HepG2 (cell line): ENCODE data around the gene PBX1. TPM values are rescaled to one million over a fixed set of nuclear protein-coding genes. Genes with fewer than 3 reads are reported as not detected.

Experiments used
- ATAC-seq: fragments of 200-7000 bp; cut with Tn5 transposase; 3 replicates; pipeline ENCODE4 v1.9.1; 2020; ENCODE audit warnings: mild to moderate bottlenecking, moderate library complexity
- BruUV-seq: library from RNA; stranded (reverse); fragments of 400-500 nt; replicated peaks from 2 replicates; lab custom pipeline; 2021; lab: Mats Ljungman, UMichigan
- CTCF ChIA-PET: fragments of 300-600 bp; formaldehyde crosslinking; extraction: SDS; loops from one replicate; lab custom pipeline; 2021; ENCODE audit warnings: low total read pairs, inconsistent platforms, low intra/inter-chr PET ratio; lab: Yijun Ruan, JAX
- POLR2A ChIA-PET: fragments of 350-600 bp; sonication (Branson Sonifier 250); formaldehyde crosslinking; loops from one replicate; lab custom pipeline; 2020; ENCODE audit warnings: antibody characterized with exemption, inconsistent platforms; lab: Yijun Ruan, JAX
- DNase-seq: peaks from one replicate; pipeline ENCODE4 v3.0.0-alpha.2; 2015; ENCODE audit warnings: low spot score
- FAIRE-seq: peaks from 3 replicates; lab custom pipeline; 2011; peaks lifted over from hg19 to GRCh38; lab: Jason Lieb, UNC
- H2AFZ ChIP-seq: one replicate; pipeline ENCODE4 v1.6.1; 2011; ENCODE audit warnings: low read length, inconsistent platforms
- H3K27ac ChIP-seq: fragments of 300-600 bp; 3 replicates; pipeline ENCODE4 v1.8.0; 2011; ENCODE audit warnings: mixed run types, mild to moderate bottlenecking, mixed read lengths, low read length, inconsistent platforms; ENCODE audit not compliant: insufficient read depth; ENCODE audit errors: extremely low read length
- H3K27me3 ChIP-seq, 2 experiments: fragments of 200-600 bp in 1 of 2; 2 replicates in 1 of 2; 3 replicates in 1 of 2; pipeline versions ENCODE4 v1.6.0 to v1.8.0; 2011; ENCODE audit warnings: low read length in 2 of 2, mild to moderate bottlenecking in 2 of 2, moderate library complexity in 2 of 2, inconsistent platforms in 1 of 2; ENCODE audit not compliant: insufficient read depth in 2 of 2, control insufficient read depth in 1 of 2
- H3K36me3 ChIP-seq, 2 experiments: fragments of 200-600 bp in 1 of 2; replicated peaks in 1 of 2; 2 replicates in 1 of 2; 3 replicates in 1 of 2; pipeline versions ENCODE4 v1.5.1 to v1.8.0; 2011; ENCODE audit warnings: low read length in 2 of 2, inconsistent platforms in 1 of 2; ENCODE audit not compliant: insufficient read depth in 2 of 2, control insufficient read depth in 1 of 2
- H3K4me1 ChIP-seq: 2 replicates; pipeline ENCODE4 v1.5.1; 2012; ENCODE audit warnings: low read length, inconsistent platforms; ENCODE audit not compliant: insufficient read depth
- H3K4me2 ChIP-seq: 2 replicates; pipeline ENCODE4 v1.6.0; 2011; ENCODE audit warnings: low read depth, low read length, inconsistent platforms
- H3K4me3 ChIP-seq, 3 experiments: fragments of 200-600 bp in 1 of 3; sonication (generic), shearing (Covaris generic) in 1 of 3; replicated peaks in 1 of 3; 2 replicates each; pipeline ENCODE4 v1.5.1; 2011 to 2016; ENCODE audit warnings: low read length in 3 of 3, inconsistent platforms in 2 of 3, low read depth in 2 of 3, mild to moderate bottlenecking in 2 of 3, control low read depth in 1 of 3, mixed read lengths in 1 of 3; ENCODE audit not compliant: insufficient read depth in 1 of 3
- H3K79me2 ChIP-seq: one replicate; pipeline ENCODE4 v1.6.1; 2011; ENCODE audit warnings: low read length, inconsistent platforms; ENCODE audit not compliant: insufficient read depth
- H3K9ac ChIP-seq: 2 replicates; pipeline ENCODE4 v1.6.0; 2011; ENCODE audit warnings: mild to moderate bottlenecking, low read depth, low read length, inconsistent platforms; ENCODE audit not compliant: insufficient read depth
- H3K9me3 ChIP-seq: 2 replicates; pipeline ENCODE4 v1.5.1; 2012; ENCODE audit warnings: mild to moderate bottlenecking, low read length
- H4K20me1 ChIP-seq: 2 replicates; pipeline ENCODE4 v1.6.0; 2011; ENCODE audit warnings: inconsistent platforms, mild to moderate bottlenecking, low read length, moderate library complexity; ENCODE audit not compliant: insufficient read depth
- ARNT ChIP-seq: fragments of 450-650 bp; IDR thresholded peaks from 2 replicates; pipeline ENCODE4 v1.6.1; 2017
- FOSL2 ChIP-seq: sonication (generic); formaldehyde crosslinking; IDR thresholded peaks from 2 replicates; pipeline ENCODE4 v1.4.0; 2020; ENCODE audit warnings: missing genetic modification reagents
- RFX1 ChIP-seq: fragments of 450-650 bp; IDR thresholded peaks from 2 replicates; pipeline ENCODE4 v1.6.1; 2017
- SMARCC2 ChIP-seq: fragments of 450-650 bp; IDR thresholded peaks from 2 replicates; pipeline ENCODE4 v1.6.1; 2017; ENCODE audit warnings: antibody characterized with exemption, mild to moderate bottlenecking
- ZFP36 ChIP-seq: fragments of 150-350 bp; IDR thresholded peaks from 2 replicates; pipeline ENCODE4 v1.6.1; 2018; ENCODE audit warnings: borderline replicate concordance, low read length, low read depth; ENCODE audit not compliant: partially characterized antibody
- ZNF224 ChIP-seq: sonication (generic); formaldehyde crosslinking; IDR thresholded peaks from 2 replicates; pipeline ENCODE4 v1.5.0; 2020; ENCODE audit warnings: mild to moderate bottlenecking, missing genetic modification reagents
- ZNF766 ChIP-seq: sonication (generic); formaldehyde crosslinking; IDR thresholded peaks from 2 replicates; pipeline ENCODE4 v1.5.0; 2020; ENCODE audit warnings: missing genetic modification reagents, borderline replicate concordance
- WGBS: methylation state at CpG from one replicate; pipeline ENCODE4 v1.1.6; 2017; ENCODE audit warnings: low lambda C conversion rate; 5-methylcytosine and 5-hydroxymethylcytosine counted together
- in situ Hi-C: cut with HindIII; loops from 2 replicates; pipeline ENCODE4 v1.10.0; 2017; ENCODE audit warnings: low pct_unique_long_range_greater_than_20kb; ENCODE audit not compliant: extremely low pct_ligation_motif_present
- intact Hi-C: fragments of 100-400 bp; cut with micrococcal nuclease; formaldehyde crosslinking; loops from one replicate; pipeline ENCODE4 v1.10.0; 2022; ENCODE audit not compliant: unreplicated experiment
- polyA plus RNA-seq, 8 experiments: library from polyadenylated mRNA; depleted of rRNA in 3 of 8; stranded (reverse) in 7 of 8; unstranded in 1 of 8; fragments of >200 nt; fragmentation: Illumina TruSeq in 4 of 8; extraction: Trizol in 4 of 8; gene quantifications; 2 replicates each; pipeline versions ENCODE4 v1.2.1 to v1.2.3, GENCODE V29; 2011 to 2016; ENCODE audit warnings: low read depth in 4 of 8, missing spikeins in 1 of 8, mixed read lengths in 1 of 8; ENCODE audit not compliant: insufficient read depth in 1 of 8
- total RNA-seq, 5 experiments: library from RNA; depleted of rRNA; stranded (reverse); fragments of >200 nt; fragmentation: Illumina TruSeq; extraction: Trizol; gene quantifications; 2 replicates each; pipeline ENCODE4 v1.2.3, GENCODE V29; 2016; ENCODE audit warnings: low read depth in 1 of 5
- TF ChIP-seq, protein P1 (sequence below): sonication (generic); formaldehyde crosslinking; conservative IDR thresholded peaks from 2 replicates; pipeline ENCODE4 v1.8.0; 2022; ENCODE audit warnings: missing genetic modification reagents
- TF ChIP-seq, protein P2 (sequence below), 2 experiments: IDR thresholded peaks; 2 replicates each; pipeline ENCODE4 v1.6.1; 2011 to 2012; ENCODE audit warnings: low read length in 2 of 2, borderline replicate concordance in 1 of 2, low read depth in 1 of 2, mild to moderate bottlenecking in 1 of 2, moderate library complexity in 1 of 2
- TF ChIP-seq, protein P3 (sequence below): sonication (generic); formaldehyde crosslinking; IDR thresholded peaks from 2 replicates; pipeline ENCODE4 v1.5.1; 2020; ENCODE audit warnings: missing genetic modification reagents, mild to moderate bottlenecking, borderline replicate concordance
- TF ChIP-seq, protein P4 (sequence below): IDR thresholded peaks from 2 replicates; pipeline ENCODE4 v1.4.0; 2020; ENCODE audit warnings: mild to moderate bottlenecking, missing genetic modification reagents

The PBX1 gene
- total and polyA plus RNA-seq, 2 of the 13 experiments (the other 11 are each of a cell fraction or from before 2014, with no cell fraction given), result 0.24 TPM; not detected in 1

DNA sequence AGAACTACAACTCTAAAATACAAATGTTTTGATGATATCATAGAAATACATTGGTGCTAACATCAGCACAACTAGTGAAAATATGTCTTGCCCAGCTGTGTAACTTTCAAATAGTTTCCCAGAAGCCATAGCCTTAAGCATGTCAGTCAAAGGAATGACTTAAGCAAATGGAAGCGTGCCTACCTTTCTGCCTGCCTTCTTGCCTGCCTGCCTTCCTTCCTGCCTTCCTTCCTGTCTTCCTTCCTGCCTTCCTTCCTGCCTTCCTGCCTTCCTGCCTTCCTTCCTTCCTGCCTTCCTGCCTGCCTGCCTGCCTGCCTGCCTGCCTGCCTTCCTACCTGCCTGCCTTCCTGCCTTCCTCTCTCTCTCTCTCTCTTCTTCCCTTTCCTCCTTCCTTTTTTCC, 104.0 kb downstream of the PBX1 start:
- no TSS peak for BruUV-seq
- Histone ChIP-seq H4K20me1 (0 out of 2 replicates have a peak, but pooled peaks cover 3% of the 10 kb centered on the region), H3K9me3 (no peaks in the 10 kb centered on the region), H2AFZ (no peak overlapping the region), H3K9ac (no peak overlapping the region), H3K36me3 (no peaks in the 10 kb centered on the region), H3K4me2 (no peak overlapping the region), H3K27me3 (no peaks in the 10 kb centered on the region), H3K79me2 (no peaks in the 10 kb centered on the region)
- TF ChIP-seq ZNF224 (CRISPR knock-in tag), result no peak
- TF ChIP-seq, protein P1, sequence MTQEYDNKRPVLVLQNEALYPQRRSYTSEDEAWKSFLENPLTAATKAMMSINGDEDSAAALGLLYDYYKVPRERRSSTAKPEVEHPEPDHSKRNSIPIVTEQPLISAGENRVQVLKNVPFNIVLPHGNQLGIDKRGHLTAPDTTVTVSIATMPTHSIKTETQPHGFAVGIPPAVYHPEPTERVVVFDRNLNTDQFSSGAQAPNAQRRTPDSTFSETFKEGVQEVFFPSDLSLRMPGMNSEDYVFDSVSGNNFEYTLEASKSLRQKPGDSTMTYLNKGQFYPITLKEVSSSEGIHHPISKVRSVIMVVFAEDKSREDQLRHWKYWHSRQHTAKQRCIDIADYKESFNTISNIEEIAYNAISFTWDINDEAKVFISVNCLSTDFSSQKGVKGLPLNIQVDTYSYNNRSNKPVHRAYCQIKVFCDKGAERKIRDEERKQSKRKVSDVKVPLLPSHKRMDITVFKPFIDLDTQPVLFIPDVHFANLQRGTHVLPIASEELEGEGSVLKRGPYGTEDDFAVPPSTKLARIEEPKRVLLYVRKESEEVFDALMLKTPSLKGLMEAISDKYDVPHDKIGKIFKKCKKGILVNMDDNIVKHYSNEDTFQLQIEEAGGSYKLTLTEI (CRISPR knock-in tag), result no peak
- TF ChIP-seq, protein P2, sequence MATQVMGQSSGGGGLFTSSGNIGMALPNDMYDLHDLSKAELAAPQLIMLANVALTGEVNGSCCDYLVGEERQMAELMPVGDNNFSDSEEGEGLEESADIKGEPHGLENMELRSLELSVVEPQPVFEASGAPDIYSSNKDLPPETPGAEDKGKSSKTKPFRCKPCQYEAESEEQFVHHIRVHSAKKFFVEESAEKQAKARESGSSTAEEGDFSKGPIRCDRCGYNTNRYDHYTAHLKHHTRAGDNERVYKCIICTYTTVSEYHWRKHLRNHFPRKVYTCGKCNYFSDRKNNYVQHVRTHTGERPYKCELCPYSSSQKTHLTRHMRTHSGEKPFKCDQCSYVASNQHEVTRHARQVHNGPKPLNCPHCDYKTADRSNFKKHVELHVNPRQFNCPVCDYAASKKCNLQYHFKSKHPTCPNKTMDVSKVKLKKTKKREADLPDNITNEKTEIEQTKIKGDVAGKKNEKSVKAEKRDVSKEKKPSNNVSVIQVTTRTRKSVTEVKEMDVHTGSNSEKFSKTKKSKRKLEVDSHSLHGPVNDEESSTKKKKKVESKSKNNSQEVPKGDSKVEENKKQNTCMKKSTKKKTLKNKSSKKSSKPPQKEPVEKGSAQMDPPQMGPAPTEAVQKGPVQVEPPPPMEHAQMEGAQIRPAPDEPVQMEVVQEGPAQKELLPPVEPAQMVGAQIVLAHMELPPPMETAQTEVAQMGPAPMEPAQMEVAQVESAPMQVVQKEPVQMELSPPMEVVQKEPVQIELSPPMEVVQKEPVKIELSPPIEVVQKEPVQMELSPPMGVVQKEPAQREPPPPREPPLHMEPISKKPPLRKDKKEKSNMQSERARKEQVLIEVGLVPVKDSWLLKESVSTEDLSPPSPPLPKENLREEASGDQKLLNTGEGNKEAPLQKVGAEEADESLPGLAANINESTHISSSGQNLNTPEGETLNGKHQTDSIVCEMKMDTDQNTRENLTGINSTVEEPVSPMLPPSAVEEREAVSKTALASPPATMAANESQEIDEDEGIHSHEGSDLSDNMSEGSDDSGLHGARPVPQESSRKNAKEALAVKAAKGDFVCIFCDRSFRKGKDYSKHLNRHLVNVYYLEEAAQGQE (IDR thresholded peaks at IDR 0.05; ENCODE audit: borderline replicate concordance in 1 of 2, low read depth in 1 of 2, low read length in 2 of 2), result no peak
- no peak for TF ChIP-seq SMARCC2
- TF ChIP-seq RFX1, result no peak
- TF ChIP-seq, protein P3, sequence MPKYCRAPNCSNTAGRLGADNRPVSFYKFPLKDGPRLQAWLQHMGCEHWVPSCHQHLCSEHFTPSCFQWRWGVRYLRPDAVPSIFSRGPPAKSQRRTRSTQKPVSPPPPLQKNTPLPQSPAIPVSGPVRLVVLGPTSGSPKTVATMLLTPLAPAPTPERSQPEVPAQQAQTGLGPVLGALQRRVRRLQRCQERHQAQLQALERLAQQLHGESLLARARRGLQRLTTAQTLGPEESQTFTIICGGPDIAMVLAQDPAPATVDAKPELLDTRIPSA, result no peak
- TF ChIP-seq, protein P4, sequence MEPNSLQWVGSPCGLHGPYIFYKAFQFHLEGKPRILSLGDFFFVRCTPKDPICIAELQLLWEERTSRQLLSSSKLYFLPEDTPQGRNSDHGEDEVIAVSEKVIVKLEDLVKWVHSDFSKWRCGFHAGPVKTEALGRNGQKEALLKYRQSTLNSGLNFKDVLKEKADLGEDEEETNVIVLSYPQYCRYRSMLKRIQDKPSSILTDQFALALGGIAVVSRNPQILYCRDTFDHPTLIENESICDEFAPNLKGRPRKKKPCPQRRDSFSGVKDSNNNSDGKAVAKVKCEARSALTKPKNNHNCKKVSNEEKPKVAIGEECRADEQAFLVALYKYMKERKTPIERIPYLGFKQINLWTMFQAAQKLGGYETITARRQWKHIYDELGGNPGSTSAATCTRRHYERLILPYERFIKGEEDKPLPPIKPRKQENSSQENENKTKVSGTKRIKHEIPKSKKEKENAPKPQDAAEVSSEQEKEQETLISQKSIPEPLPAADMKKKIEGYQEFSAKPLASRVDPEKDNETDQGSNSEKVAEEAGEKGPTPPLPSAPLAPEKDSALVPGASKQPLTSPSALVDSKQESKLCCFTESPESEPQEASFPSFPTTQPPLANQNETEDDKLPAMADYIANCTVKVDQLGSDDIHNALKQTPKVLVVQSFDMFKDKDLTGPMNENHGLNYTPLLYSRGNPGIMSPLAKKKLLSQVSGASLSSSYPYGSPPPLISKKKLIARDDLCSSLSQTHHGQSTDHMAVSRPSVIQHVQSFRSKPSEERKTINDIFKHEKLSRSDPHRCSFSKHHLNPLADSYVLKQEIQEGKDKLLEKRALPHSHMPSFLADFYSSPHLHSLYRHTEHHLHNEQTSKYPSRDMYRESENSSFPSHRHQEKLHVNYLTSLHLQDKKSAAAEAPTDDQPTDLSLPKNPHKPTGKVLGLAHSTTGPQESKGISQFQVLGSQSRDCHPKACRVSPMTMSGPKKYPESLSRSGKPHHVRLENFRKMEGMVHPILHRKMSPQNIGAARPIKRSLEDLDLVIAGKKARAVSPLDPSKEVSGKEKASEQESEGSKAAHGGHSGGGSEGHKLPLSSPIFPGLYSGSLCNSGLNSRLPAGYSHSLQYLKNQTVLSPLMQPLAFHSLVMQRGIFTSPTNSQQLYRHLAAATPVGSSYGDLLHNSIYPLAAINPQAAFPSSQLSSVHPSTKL (CRISPR knock-in tag), result no peak
- TF ChIP-seq ZFP36, result no peak
- TF ChIP-seq ARNT, result no peak
- TF ChIP-seq ZNF766, result no peak
- TF ChIP-seq FOSL2, result no peak
- TF ChIP-seq, all 625 proteins: peak for 0
- ChIA-PET CTCF (no interaction called here), POLR2A (no interaction called here)
- DNase-seq (no peak), ATAC-seq (no peak), FAIRE-seq (no peak)
- H3K4me1 ChIP-seq, result no peaks in the 10 kb centered on the region
- no peak overlapping the region for H3K27ac ChIP-seq
- H3K4me3 ChIP-seq, result no peak overlapping the region
- intact Hi-C loops (no loop called here), in situ Hi-C loops (no loop called here)
- 4% methylated on average over 1 of the region's 1 CpG for WGBS
